ENCODE data around the gene IGFL4.
"Not testable (repeated sequence)": the region's sequence is repeated elsewhere in the genome, so short reads cannot be mapped to it uniquely, and the experiment has no call there.

IGFL4 gene

DNA sequence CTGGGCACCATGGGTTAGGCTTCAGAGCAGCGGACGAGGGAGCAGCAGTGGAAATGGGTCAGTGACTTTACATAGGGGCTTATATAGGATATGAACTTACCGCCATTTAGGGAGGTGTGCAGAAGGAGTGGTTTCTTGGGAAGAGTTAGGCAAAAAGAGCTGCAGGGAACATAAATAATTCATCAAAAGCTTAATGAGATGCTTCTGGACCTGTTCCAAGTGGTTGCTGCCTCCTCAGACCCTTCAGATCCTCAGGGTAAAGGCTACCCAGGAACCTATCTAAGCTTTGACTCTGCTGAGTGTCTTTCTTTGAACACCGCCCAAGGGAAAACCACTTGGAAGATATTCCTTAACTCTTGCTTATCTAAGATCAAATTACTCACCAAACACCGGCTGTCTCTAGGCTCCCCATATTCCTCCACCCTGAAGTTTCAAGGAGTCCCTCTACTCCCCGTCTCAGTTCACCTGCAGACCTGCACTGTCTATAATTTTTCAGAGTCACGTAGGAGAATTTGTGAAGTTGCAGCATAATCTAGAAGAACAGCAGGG lies at the start of gene IGFL4:
Gene IGFL4 (minus strand): TSS at position 51 of the 549 bp plus-strand sequence. CDS start 40 bp downstream, at position 11.
- no peak within 1 kb of the TSS for H3K27ac Mint-ChIP-seq

DNA sequence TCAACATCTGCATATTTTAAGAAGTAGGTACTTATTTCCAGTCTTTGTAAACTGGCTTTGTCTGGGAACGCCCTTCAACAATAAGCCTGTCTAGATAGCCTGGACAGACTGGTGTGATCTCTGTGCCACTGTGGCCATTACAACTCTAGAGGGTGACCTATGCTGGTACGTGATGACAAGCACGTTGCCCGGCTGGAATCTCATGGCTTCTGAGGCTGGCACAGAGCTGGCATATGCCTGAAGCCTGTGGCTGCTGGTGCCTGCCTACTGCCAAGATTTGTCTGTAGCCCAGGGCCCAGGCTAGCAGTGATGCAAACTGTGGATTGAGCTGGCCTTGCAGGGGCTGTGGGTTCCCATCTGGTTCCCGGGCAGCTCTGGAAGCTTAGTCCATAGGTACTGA lies 49.6 kb upstream of the IGFL4 start:
- peaks cover 5% of the 10 kb centered on the region for H3K36me3 Mint-ChIP-seq
- peaks cover 37% of the 10 kb centered on the region for H3K9me3 Mint-ChIP-seq
- ATAC-seq = no peak
- peaks cover 25% of the 10 kb centered on the region for H3K27me3 Mint-ChIP-seq
- no peaks in the 10 kb centered on the region for H3K4me1 Mint-ChIP-seq
- no peak overlapping the region for H3K4me3 Mint-ChIP-seq
- H3K27ac Mint-ChIP-seq = no peak overlapping the region

More for the DNA sequence above, at the start of gene IGFL4:
- no peaks in the 10 kb centered on the region for H3K4me1 Mint-ChIP-seq
- no peaks in the 10 kb centered on the region for H3K36me3 Mint-ChIP-seq
- no peak for ATAC-seq
- no peak within 1 kb of the TSS for H3K4me3 Mint-ChIP-seq
- peaks cover 78% of the 10 kb centered on the region for H3K27me3 Mint-ChIP-seq
- H3K9me3 Mint-ChIP-seq = no peaks in the 10 kb centered on the region

DNA sequence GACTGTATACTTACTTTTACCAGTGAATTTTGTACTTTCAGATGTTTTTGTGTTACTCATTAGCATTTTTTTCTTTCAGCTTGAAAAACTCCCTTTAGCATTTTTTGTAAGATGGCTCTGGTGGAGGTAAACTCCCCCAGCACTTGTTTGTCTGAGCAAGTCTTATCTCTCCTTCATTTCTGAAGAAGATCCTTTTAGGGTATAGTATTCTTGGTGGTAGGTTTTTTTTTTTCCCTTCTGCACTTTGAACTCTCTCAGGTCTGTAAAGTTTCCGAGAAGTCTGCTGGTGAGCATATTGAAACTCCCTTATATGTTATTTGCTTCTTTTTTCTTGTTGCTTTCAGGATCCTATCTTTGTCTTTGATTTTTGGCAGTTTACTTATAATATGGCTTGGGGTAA lies 48.6 kb upstream of the IGFL4 start:
- peaks cover 44% of the 10 kb centered on the region for H3K9me3 Mint-ChIP-seq
- no peak overlapping the region for H3K4me3 Mint-ChIP-seq
- no peak overlapping the region for H3K27ac Mint-ChIP-seq

DNA sequence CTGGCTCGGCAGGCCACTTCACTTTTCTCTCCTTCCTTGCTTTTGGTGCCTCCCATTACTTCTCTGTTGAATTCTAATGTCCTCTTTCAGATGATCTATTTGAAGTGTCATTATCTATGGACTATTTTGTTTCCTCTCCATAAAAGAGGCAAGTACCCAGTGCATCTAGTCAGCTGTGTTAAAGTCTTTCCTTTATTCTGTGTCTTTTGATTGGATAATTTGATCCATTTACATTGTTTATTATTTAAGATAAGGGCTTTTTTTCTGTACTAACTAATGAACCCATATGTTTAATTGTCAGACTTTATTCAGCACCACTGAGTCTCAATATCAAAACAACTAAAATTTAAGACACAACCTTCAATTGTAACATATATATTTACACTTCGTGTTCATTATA lies 47.3 kb upstream of the IGFL4 start:
- Mint-ChIP-seq H3K4me1 (no peaks in the 10 kb centered on the region), H3K36me3 (peaks cover 5% of the 10 kb centered on the region), H3K27ac (no peak overlapping the region), H3K4me3 (no peak overlapping the region), H3K27me3 (peaks cover 25% of the 10 kb centered on the region), H3K9me3 (peaks cover 49% of the 10 kb centered on the region)
- no peak for ATAC-seq

More for the DNA sequence above, 48.6 kb upstream of the IGFL4 start:
- H3K27me3 Mint-ChIP-seq = peaks cover 25% of the 10 kb centered on the region
- no peak for ATAC-seq
- H3K36me3 Mint-ChIP-seq = peaks cover 5% of the 10 kb centered on the region
- no peaks in the 10 kb centered on the region for H3K4me1 Mint-ChIP-seq

DNA sequence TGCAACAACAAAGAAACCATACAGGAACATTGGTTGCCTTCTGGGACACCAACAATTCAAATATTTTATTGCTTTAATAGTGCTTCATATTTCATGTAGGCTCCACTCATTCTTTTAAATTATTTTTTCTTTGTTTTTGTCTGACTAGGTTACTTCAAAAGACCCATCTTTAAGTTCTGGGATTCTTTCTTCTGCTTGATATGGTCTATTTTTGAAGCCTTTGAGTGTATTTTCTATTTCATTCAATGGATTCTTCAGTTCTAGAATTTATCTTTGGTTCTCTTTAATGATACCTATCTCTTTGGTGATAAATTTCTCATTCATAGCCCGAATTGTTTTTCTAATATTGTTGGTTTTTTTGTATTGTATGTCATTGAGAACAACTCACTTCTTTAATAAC lies 45.1 kb upstream of the IGFL4 start:
- Mint-ChIP-seq H3K27me3 (peaks cover 30% of the 10 kb centered on the region), H3K36me3 (peaks cover 5% of the 10 kb centered on the region), H3K4me1 (no peaks in the 10 kb centered on the region), H3K27ac (no peak overlapping the region), H3K9me3 (peaks cover 48% of the 10 kb centered on the region), H3K4me3 (no peak overlapping the region)
- ATAC-seq = no peak

- H3K36me3 Mint-ChIP-seq = peaks cover 5% of the 10 kb centered on the region
- no peaks in the 10 kb centered on the region for H3K4me1 Mint-ChIP-seq
- no peak for ATAC-seq
- H3K27ac Mint-ChIP-seq = no peak overlapping the region
- H3K27me3 Mint-ChIP-seq = peaks cover 32% of the 10 kb centered on the region
- H3K4me3 Mint-ChIP-seq = no peak overlapping the region
- peaks cover 29% of the 10 kb centered on the region for H3K9me3 Mint-ChIP-seq
Measured at GRCh38 chr19:46082728-46083050, 41.9 kb upstream of the IGFL4 start.

- no peak overlapping the region for H3K4me3 Mint-ChIP-seq
- no peak overlapping the region for H3K27ac Mint-ChIP-seq
- H3K4me1 Mint-ChIP-seq = peaks cover 1% of the 10 kb centered on the region
- peaks cover 37% of the 10 kb centered on the region for H3K27me3 Mint-ChIP-seq
- peaks cover 25% of the 10 kb centered on the region for H3K9me3 Mint-ChIP-seq
- no peak for ATAC-seq
- H3K36me3 Mint-ChIP-seq = peaks cover 5% of the 10 kb centered on the region
Measured at GRCh38 chr19:46081928-46082727, 41.3 kb upstream of the IGFL4 start.

GRCh38 chr19:46080561-46080960 lies 39.8 kb upstream of the IGFL4 start:
- no peak for ATAC-seq
- peaks cover 53% of the 10 kb centered on the region for H3K27me3 Mint-ChIP-seq
- H3K27ac Mint-ChIP-seq = no peak overlapping the region
- H3K9me3 Mint-ChIP-seq = peaks cover 16% of the 10 kb centered on the region
- no peaks in the 10 kb centered on the region for H3K36me3 Mint-ChIP-seq
- H3K4me3 Mint-ChIP-seq = no peak overlapping the region
- H3K4me1 Mint-ChIP-seq = peaks cover 6% of the 10 kb centered on the region

- Mint-ChIP-seq H3K27me3 (peaks cover 58% of the 10 kb centered on the region), H3K4me3 (no peak overlapping the region), H3K9me3 (peaks cover 10% of the 10 kb centered on the region), H3K4me1 (peaks cover 6% of the 10 kb centered on the region), H3K27ac (no peak overlapping the region), H3K36me3 (no peaks in the 10 kb centered on the region)
- ATAC-seq = no peak
Measured at GRCh38 chr19:46079576-46079975, 38.8 kb upstream of the IGFL4 start.

- H3K27ac Mint-ChIP-seq, H3K4me3 Mint-ChIP-seq, H3K4me1 Mint-ChIP-seq, H3K9me3 Mint-ChIP-seq, H3K36me3 Mint-ChIP-seq, ATAC-seq: not testable (repeated sequence)
- peaks cover 58% of the 10 kb centered on the region for H3K27me3 Mint-ChIP-seq
Measured at GRCh38 chr19:46078573-46079332, 38.0 kb upstream of the IGFL4 start.

DNA sequence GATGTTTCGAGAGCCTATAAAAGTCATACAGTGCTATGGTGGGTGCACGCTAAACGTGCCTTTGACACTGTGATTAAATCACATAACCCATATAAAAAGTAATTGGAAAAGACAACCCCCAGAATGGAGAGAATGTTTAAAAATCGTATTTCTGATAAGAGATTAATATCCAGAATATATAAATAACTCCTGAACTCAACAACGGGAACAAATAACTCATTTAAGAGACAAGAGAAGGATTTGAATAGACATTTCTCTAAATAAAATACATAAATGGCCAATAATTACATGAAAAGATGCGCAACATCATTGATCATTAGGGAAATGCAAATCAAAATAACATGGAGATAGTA lies 37.0 kb upstream of the IGFL4 start:
- no peaks in the 10 kb centered on the region for H3K36me3 Mint-ChIP-seq
- peaks cover 62% of the 10 kb centered on the region for H3K27me3 Mint-ChIP-seq
- ATAC-seq = no peak
- peaks cover 6% of the 10 kb centered on the region for H3K4me1 Mint-ChIP-seq
- H3K27ac Mint-ChIP-seq = no peak overlapping the region
- no peak overlapping the region for H3K4me3 Mint-ChIP-seq
- peaks cover 3% of the 10 kb centered on the region for H3K9me3 Mint-ChIP-seq

DNA sequence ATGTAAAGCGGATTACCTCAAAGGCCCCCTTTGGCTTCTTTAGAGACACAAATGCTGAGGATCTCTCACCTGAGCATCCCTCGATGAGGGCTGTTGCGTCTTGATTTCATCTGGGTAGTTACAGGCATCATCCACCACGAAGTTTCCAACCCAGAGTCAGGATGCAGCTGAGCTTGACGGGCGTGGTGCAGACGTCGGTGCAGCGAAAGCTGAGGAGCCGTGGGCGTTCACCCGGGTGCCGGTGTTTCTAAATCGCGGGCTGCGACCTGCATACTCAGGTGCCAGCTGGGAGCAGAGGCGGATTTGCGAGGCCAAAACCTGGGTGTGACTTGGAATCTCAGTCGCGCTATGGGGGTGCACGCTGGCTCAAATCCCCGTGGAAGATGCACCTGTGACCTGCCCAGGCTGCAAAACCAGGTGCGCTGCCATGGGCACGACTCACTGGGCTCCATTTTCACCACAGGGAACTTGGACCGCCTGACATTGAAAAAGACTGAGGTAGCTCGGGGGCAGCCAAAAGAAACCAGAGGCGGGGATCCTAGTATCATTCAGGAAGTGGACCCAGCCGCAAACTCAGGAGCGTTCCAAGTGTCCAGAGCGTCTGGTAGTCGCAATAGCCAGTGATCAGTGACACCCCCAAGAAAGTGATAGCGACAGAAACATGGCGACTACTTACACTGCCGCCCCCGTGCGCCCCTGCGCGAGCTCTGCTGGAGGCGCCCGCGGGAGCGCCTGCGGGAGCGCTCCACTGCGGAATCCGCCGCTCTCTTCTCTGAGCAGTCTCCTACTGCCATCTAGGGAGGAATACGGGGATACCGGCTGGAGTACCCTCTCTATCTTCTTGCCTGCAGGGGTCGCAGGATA lies 36.4 kb upstream of the IGFL4 start:
- Mint-ChIP-seq H3K4me3 (no peak overlapping the region), H3K9me3 (peaks cover 3% of the 10 kb centered on the region), H3K4me1 (peaks cover 6% of the 10 kb centered on the region), H3K36me3 (no peaks in the 10 kb centered on the region), H3K27ac (no peak overlapping the region), H3K27me3 (peaks cover 63% of the 10 kb centered on the region)
- ATAC-seq = no peak

GRCh38 chr19:46076031-46076880 lies 35.5 kb upstream of the IGFL4 start:
- H3K4me1 Mint-ChIP-seq = peaks cover 6% of the 10 kb centered on the region
- H3K4me3 Mint-ChIP-seq = no peak overlapping the region
- H3K36me3 Mint-ChIP-seq = no peaks in the 10 kb centered on the region
- ATAC-seq = no peak
- peaks cover 62% of the 10 kb centered on the region for H3K27me3 Mint-ChIP-seq
- H3K9me3 Mint-ChIP-seq = peaks cover 3% of the 10 kb centered on the region
- no peak overlapping the region for H3K27ac Mint-ChIP-seq

DNA sequence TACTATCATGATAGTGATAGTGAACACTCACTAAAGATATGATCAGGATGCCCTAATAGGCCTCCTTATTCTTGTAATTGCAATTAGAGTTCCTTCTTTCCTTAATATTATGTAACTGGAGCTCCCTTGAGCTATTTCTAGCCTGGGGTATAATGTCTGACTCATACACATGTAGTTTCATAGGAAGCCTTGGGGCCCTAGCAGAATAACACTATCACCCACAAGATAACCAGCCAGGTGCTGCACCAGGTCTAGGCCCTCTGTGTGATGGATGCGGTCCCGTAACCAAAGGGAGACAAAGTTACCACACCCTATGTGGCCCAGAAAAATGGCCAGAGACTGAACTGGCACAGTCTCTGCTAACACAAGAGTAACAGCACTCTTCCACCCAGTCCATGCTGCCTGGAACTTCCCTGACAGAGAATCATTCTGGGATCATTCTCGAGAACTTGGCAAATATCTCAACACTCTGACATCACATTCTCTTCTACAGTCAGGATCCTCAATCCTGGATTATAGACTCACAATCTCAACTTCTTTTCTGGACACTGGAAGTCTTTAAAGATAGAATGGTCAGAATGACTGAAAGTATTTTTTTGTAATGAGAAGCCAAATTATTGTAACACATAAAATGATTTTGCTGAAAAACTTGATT lies 32.6 kb upstream of the IGFL4 start:
- Mint-ChIP-seq H3K4me1 (peaks cover 6% of the 10 kb centered on the region), H3K36me3 (no peaks in the 10 kb centered on the region), H3K4me3 (no peak overlapping the region), H3K27me3 (peaks cover 64% of the 10 kb centered on the region), H3K27ac (no peak overlapping the region), H3K9me3 (peaks cover 3% of the 10 kb centered on the region)
- no peak for ATAC-seq
